Cardiac fibroblast (primary cell): ENCODE data around the gene CHRNA4.

Source experiments
- DNase-seq, 2 donors: peaks; one replicate each; pipeline versions ENCODE4 v3.0.0 to v3.0.0-alpha.2; 2010; ENCODE audit warnings: low read depth in 2 of 2
- H3K4me3 ChIP-seq, 2 donors: replicated peaks in 1 of 2; 1 replicate in 1 of 2; 2 replicates in 1 of 2; pipeline ENCODE4 v1.5.1; 2011; ENCODE audit warnings: low read depth in 2 of 2, low read length in 2 of 2, mild to moderate bottlenecking in 2 of 2, moderate library complexity in 1 of 2
- TF ChIP-seq, protein P1 (sequence below): IDR thresholded peaks from one replicate; pipeline ENCODE4 v1.5.1; 2011; ENCODE audit warnings: low read depth, mild to moderate bottlenecking, low read length, inconsistent platforms

Gene CHRNA4

DNA sequence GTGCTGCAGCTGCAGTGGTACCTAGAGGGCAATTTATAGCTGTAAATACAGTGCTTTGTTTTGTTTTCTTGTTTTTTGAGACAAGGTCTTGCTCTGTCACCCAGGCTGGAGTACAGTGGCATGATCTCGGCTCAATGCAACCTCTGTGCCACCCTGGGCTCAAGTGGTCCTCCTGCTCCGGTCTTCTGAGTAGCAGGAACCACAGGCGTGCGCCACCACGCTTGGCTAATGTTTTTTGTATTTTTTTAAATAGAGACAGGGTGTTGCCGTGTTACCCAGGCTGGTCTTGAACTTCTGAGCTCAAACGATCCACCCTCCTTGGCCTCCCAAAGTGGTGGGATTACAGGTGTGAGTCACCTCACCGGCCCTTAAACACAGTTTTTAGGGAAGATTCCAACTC is 26.8 kb downstream of the CHRNA4 start:
- no peak overlapping the region for H3K4me3 ChIP-seq
- TF ChIP-seq, protein P1, sequence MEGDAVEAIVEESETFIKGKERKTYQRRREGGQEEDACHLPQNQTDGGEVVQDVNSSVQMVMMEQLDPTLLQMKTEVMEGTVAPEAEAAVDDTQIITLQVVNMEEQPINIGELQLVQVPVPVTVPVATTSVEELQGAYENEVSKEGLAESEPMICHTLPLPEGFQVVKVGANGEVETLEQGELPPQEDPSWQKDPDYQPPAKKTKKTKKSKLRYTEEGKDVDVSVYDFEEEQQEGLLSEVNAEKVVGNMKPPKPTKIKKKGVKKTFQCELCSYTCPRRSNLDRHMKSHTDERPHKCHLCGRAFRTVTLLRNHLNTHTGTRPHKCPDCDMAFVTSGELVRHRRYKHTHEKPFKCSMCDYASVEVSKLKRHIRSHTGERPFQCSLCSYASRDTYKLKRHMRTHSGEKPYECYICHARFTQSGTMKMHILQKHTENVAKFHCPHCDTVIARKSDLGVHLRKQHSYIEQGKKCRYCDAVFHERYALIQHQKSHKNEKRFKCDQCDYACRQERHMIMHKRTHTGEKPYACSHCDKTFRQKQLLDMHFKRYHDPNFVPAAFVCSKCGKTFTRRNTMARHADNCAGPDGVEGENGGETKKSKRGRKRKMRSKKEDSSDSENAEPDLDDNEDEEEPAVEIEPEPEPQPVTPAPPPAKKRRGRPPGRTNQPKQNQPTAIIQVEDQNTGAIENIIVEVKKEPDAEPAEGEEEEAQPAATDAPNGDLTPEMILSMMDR, result no peak
- DNase-seq, result no peak

DNA sequence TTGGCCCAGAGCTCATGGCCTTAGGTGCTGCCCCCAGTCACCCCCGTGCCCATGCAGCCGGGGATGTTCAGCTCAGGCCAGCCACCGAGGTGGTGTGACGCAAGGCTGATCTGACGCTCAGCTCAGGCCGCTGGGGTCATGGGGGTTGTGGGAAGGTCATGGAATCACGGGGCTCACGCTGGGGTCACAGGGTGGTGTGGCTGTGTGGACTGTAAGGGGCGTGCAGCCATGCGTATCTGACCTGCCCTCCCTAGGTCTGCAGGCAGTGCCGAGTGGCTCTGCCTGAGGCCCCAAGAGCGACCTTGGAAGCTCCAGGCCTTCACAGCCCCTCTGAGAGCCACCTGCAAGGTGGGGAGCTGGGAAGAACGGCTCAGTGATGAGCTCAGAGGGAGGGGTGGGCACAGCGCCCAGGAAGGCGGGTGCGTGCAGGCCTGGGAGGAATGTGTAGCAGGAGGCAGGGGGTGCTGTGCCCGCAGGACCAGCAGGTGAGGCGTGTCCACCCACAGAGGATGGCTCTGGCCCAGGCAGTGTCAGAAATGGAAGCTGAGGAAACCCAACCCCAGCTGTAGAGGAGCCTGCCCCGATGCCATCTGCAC is 27.8 kb downstream of the CHRNA4 start:
- DNase-seq, result no peak
- TF ChIP-seq, protein P1, result no peak
- no peak overlapping the region for H3K4me3 ChIP-seq

- H3K4me3 ChIP-seq, result no peak overlapping the region
- TF ChIP-seq, protein P1, result no peak
- DNase-seq, result no peak
Observed at GRCh38 chr20:63332488-63333240, 28.5 kb downstream of the CHRNA4 start.

- TF ChIP-seq, protein P1, result no peak
- H3K4me3 ChIP-seq, result no peak overlapping the region
- DNase-seq, result no peak
Observed at GRCh38 chr20:63331741-63332400, 29.3 kb downstream of the CHRNA4 start.

- TF ChIP-seq, protein P1, result no peak
- H3K4me3 ChIP-seq, result no peak overlapping the region
- DNase-seq, result no peak
Observed at GRCh38 chr20:63330940-63331339, 30.2 kb downstream of the CHRNA4 start.

DNA sequence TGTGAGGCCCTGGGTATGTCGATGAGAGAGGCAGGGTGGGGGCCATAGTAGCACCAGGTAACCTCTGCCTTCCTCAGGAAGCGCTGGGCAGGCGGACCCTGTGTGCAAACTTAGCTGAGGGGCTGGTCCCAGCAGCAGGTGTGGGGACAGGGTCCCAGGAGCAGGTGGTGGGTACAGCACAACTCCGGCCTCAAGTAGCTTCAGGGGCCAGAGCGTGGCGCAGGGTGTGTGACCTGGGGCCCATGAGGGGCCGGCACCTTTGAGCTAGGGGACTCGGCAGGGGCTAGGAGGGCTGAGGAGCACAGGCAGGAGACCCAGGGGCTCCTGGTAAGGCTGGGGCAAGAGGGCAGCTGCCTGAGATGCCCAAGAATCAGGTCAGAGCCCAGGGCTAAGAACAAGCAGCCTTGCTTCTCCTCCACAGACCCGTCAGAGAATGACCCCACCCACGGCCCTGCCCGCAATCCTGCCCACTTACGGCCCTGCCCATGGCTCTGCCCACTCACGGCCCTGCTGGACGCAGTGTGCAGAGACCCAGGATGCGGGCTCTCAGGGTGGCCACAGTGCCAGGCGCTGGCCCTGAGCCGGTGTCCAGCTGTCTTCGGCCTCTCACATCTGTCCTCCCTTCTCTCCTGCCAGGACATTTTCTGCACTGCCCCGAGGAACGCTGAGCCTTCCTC is 30.9 kb downstream of the CHRNA4 start:
- no peak for DNase-seq
- H3K4me3 ChIP-seq, result no peak overlapping the region
- TF ChIP-seq, protein P1, result no peak
